Measurements from ENCODE around the gene MAGI1.

MAGI1 gene

GRCh38 chr3:65331730-65332129 is 707.0 kb downstream of the MAGI1 start:
- DNase-seq: no peak

DNA sequence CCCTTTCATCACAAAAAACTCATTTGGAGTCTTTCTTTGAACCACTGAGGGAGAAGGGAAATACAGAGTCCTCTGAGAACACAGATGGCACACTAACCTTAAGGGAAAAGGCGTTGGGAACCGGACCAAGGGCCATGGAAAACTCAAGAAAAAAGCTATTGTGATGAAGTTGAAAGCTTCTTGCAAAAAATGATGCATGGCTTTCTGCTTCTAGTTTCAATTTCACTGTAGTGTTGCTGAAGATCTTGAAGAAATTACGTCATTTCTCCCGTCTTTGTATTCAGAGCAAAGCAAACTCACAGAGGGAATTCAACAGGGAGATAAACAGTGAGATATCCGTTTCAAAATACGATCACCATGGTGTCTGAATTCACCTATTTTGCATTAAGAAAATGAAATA is 708.6 kb downstream of the MAGI1 start:
- DNase-seq: no peak

- DNase-seq: no peak
Observed at GRCh38 chr3:65328148-65328547, 710.6 kb downstream of the MAGI1 start.

DNA sequence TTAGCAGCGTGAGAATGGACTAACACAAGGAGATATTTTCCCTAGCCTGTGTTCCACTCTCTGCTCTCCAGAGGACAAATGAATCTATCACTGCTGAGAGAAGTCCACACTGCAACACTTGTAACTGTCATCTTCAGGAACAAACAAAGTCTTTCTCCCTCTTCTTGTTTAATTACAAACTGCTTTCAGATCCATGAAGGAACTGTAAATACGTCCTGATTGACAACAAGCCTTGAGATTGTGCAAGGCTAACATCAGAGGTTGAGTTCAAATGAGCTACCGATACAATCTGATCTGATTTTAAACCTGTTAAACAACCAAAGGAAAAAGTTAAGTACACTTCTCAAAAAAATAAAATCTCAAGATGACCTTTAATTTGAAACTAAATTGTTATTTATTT is 712.1 kb downstream of the MAGI1 start:
- DNase-seq: no peak

DNA sequence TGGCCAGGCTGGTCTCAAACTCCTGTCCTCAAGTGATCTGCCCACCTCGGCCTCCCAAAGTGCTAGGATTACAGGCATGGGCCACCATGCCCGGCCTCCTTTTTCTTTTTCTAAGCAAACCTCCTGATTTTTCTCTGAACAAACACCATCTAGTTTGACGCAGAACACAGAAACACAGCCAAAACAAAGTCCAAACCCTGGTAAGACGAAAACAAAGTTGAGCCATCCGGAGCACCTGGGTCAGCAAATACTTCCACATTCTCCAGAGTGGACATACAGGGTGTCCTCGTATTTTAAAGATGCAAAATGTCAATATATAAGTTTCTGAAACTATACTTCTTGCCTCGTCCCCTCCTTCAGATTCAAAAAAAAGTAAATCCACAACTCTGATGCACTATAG is 715.8 kb downstream of the MAGI1 start:
- no peak for DNase-seq

- DNase-seq: no peak
Observed at GRCh38 chr3:65318231-65318630, 720.5 kb downstream of the MAGI1 start.

DNA sequence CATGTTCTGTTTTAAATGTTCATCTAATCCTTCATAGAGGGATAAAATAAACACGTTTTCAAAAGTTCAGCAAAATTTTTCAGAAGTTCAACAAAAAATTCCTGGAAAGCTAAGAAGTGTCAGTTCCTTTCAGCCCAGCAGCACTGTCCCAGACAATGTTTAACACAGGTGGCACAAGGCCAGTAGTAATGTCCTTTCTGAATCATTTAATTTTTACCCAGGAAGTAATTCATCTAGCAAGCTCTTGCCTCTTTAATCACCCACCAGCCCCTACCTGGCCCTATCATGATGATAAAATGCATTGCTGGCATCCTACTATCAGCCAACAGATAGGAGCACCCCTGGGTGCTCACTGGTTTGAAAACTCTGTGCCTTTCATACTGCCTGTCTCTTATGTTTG is 723.8 kb downstream of the MAGI1 start:
- DNase-seq: no peak

- DNase-seq: no peak
Observed at GRCh38 chr3:65314269-65314668, 724.4 kb downstream of the MAGI1 start.

GRCh38 chr3:65313666-65314065 is 725.1 kb downstream of the MAGI1 start:
- no peak for DNase-seq

DNA sequence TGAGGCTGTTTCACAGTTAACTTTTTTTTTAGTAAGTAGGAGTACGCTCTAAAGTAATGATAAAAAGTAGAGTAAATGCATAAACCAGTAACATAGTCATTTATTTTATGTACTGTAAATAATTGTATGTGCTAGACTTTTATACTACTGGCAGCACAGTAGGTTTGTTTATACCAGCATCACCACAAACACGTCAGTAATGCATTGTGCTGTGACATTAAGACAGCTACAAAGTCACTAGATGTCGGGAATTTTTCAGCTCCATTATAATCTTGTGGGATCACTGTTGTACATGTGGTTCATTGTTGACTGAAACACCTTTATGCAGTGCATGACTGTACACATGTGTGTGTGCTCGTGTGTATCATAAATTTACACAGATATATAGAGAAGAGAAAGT is 732.9 kb downstream of the MAGI1 start:
- DNase-seq: no peak

Measured in hematopoietic multipotent progenitor cell treated with erythropoietin and hydrocortisone succinate and interleukin-3 and kit ligand, for 8 days (in vitro differentiated cells).